ENCODE results near the gene ARRDC2.

Gene ARRDC2

DNA sequence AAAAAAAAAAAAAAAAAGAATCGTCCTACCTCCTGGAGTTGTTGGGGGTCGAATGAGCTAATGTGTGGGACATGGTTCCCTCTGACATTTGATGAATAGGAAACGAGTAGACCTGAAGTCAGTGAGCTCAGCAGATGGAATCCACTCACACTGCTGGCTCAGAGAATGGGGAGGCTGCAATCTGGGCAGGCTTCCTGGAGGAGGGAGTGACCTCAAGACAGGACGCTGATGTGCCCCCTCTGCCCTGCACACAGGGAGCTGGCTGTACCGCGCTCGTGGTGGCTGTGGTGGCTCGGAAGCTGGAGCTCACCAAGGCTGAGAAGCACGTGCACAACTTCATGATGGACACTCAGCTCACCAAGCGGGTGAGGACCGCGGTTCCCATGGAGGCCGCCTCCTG, 19.8 kb upstream of the ARRDC2 start:
- no peak overlapping the region for H3K4me3 ChIP-seq (ENCODE audit: control insufficient read depth, low read depth, low read length)
- DNase-seq (ENCODE audit: low read depth), result no peak
- TF ChIP-seq, protein P1, sequence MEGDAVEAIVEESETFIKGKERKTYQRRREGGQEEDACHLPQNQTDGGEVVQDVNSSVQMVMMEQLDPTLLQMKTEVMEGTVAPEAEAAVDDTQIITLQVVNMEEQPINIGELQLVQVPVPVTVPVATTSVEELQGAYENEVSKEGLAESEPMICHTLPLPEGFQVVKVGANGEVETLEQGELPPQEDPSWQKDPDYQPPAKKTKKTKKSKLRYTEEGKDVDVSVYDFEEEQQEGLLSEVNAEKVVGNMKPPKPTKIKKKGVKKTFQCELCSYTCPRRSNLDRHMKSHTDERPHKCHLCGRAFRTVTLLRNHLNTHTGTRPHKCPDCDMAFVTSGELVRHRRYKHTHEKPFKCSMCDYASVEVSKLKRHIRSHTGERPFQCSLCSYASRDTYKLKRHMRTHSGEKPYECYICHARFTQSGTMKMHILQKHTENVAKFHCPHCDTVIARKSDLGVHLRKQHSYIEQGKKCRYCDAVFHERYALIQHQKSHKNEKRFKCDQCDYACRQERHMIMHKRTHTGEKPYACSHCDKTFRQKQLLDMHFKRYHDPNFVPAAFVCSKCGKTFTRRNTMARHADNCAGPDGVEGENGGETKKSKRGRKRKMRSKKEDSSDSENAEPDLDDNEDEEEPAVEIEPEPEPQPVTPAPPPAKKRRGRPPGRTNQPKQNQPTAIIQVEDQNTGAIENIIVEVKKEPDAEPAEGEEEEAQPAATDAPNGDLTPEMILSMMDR (conservative IDR thresholded peaks at IDR 0.05; ENCODE audit: control insufficient read depth, insufficient read depth, low read depth, low read length), result no peak

DNA sequence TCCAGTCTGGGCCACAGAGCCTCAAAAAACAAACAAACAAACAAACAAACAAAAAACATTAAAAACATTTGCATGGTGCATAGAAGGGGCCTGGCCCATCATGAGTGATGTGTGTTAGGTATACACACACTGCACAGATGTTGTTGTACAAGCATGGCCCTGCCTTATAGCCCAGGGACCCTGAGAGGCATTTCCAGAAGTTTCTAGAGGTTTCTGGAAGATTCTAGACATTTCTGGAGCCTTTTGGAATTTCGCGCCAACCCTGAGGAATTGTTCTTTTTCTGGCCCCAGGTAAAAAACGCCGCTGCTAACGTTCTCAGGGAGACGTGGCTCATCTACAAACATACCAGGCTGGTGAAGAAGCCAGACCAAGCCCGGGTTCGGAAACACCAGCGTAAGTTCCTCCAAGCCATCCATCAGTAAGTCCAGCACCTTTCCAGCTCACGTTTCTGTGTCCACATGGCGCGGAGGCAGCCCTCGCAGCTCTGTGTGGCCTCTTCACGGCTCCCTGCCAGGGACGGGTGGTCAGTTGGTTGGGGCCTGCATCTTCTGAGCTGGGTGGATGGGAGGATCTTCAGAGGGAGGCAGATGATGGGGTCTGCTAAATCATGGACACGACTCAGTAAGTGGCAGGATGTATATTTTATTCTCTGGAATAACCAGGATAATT, 18.4 kb upstream of the ARRDC2 start:
- DNase-seq (ENCODE audit: low read depth), result no peak

DNA sequence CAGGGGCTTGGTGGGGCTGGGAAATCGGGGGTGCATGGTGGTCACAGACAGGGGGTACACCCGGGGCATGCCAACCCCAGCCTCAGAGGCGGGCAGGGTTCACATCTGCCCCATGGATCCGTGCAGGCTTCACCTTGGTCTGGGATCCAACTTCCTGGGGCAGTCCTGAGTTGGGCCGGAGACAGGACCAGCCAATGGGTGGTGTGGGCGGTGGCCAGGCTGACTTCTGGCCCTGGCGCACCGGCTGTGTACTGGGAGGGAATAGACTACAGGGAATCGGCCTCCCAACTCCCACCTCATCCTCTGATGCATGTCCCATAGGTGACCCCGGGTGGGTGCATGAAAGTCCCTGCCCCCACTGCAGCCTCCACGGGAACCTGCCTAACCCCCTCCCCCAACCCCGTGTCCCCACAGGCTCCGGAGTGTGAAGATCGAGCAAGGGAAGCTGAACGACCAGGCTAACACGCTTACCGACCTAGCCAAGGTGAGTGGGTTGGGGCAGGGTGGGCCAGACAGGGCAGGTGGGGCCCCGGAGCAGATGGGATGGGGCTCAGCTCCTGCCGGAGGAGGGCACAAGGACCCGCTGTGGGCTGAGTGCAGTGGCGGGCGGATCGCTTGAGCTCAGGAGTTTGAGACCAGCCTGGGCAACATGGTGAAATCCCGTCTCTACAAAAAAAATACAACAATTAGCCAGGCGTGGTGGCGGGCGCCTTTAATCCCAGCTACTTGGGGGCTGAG, 14.7 kb upstream of the ARRDC2 start:
- TF ChIP-seq, protein P1 (conservative IDR thresholded peaks at IDR 0.05; ENCODE audit: control insufficient read depth, insufficient read depth, low read depth, low read length), result no peak
- no peak for DNase-seq (ENCODE audit: low read depth)
- no peak overlapping the region for H3K4me3 ChIP-seq (ENCODE audit: control insufficient read depth, low read depth, low read length)

More for the DNA sequence above, 18.4 kb upstream of the ARRDC2 start:
- H3K4me3 ChIP-seq (ENCODE audit: control insufficient read depth, low read depth, low read length), result no peak overlapping the region
- TF ChIP-seq, protein P1 (conservative IDR thresholded peaks at IDR 0.05; ENCODE audit: control insufficient read depth, insufficient read depth, low read depth, low read length), result no peak

DNA sequence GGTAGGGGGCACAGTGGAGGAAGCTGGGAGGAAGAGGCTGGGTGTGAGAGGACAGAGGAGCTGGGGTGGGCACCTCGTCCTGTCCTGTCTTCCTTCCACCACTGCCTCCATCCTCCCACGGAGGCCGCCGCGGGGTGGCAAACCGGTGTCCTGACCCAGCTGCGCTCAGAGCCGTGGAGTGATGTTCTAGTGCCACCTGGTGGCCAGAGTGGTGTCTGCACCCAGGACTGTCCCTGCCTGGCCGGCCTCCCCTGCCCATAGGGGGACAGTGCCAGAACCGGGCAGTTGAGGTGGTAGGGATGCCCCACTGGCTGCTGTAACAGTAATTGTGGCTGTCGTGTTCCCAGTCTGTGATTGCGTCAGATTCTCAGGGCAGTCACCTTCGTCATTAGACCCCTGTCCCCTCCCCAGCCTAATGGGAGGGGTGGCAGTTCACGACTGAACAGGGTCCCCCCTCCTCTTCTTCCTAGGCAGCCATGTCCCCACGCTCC, 11.1 kb upstream of the ARRDC2 start:
- TF ChIP-seq, protein P1 (conservative IDR thresholded peaks at IDR 0.05; ENCODE audit: control insufficient read depth, insufficient read depth, low read depth, low read length), result peak; percentile 91
- no peak overlapping the region for H3K4me3 ChIP-seq (ENCODE audit: control insufficient read depth, low read depth, low read length)
- peak; percentile 62 for DNase-seq (ENCODE audit: low read depth)

- peak; percentile 57 for DNase-seq (ENCODE audit: low read depth)
- no peak overlapping the region for H3K4me3 ChIP-seq (ENCODE audit: control insufficient read depth, low read depth, low read length)
- TF ChIP-seq, protein P1 (conservative IDR thresholded peaks at IDR 0.05; ENCODE audit: control insufficient read depth, insufficient read depth, low read depth, low read length), result no peak
These were observed 9.8 kb upstream of the ARRDC2 start for GRCh38 chr19:17997969-17998826.

DNA sequence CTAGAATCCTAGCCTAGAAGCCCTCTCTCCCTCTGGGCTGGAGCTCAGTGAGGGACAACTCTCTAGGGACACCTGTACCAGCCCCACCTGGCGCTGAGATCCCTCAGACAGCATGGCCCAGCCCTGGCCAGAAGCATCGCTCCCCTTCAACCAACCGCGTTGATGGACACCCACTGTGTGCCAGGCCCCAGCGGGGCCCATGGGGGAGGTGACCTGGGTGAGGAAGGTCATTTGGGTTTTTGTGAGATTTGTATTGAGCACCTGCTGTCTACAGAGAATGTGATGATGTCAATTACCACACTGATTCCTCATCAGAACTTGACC, 9.2 kb upstream of the ARRDC2 start:
- DNase-seq (ENCODE audit: low read depth), result no peak
- H3K4me3 ChIP-seq (ENCODE audit: control insufficient read depth, low read depth, low read length), result no peak overlapping the region
- TF ChIP-seq, protein P1 (conservative IDR thresholded peaks at IDR 0.05; ENCODE audit: control insufficient read depth, insufficient read depth, low read depth, low read length), result no peak
